HUES48 (cell line): ENCODE measurements around the gene GMNN.

ENCODE experiments used
- H3K27ac ChIP-seq: one replicate; pipeline ENCODE4 v1.7.0; 2013; ENCODE audit warnings: low read depth, low read length, inconsistent platforms
- H3K27me3 ChIP-seq: 2 replicates; pipeline ENCODE4 v1.6.1; 2013; ENCODE audit warnings: mild to moderate bottlenecking, low read length; ENCODE audit not compliant: control insufficient read depth, insufficient read depth
- H3K36me3 ChIP-seq: 2 replicates; pipeline ENCODE4 v1.6.1; 2013; ENCODE audit warnings: low read length; ENCODE audit not compliant: control insufficient read depth, insufficient read depth
- H3K4me1 ChIP-seq: 2 replicates; pipeline ENCODE4 v1.6.1; 2013; ENCODE audit warnings: mild to moderate bottlenecking, low read length; ENCODE audit not compliant: control insufficient read depth, insufficient read depth
- H3K4me3 ChIP-seq: 2 replicates; pipeline ENCODE4 v1.5.1; 2013; ENCODE audit warnings: mild to moderate bottlenecking, low read depth, low read length
- H3K9ac ChIP-seq: 2 replicates; pipeline ENCODE4 v1.6.1; 2013; ENCODE audit warnings: mild to moderate bottlenecking, low read depth, low read length, moderate library complexity
- H3K9me3 ChIP-seq: 2 replicates; pipeline ENCODE4 v1.6.1; 2013; ENCODE audit warnings: low read length; ENCODE audit not compliant: control insufficient read depth, insufficient read depth

Gene GMNN

DNA sequence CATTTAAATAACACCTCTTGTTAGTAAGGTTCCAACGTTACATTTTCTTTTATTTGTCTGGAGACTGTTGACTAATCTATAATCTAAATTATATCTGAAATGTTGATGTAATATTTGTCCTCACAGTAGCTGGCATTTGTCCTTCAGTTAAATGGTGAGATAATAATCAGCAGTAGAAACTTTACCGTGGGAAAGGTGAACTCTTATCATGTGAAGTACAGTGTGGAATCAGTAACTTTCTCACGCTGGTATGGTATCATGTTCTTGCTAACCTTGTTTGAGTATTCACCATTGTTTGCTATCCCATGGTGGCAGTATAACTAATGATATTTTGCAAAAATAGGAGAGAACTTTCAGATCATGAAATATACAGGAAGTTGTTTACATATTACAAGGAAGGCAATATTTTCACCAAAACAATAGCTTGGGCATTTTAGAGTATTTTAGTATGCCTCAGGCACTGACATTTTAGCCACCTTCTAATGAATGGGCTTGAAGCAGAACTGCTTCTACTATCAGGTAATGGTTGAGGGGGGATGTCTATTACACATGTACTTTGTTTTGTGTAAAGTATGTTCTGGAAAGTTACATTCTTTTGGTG, 4.8 kb downstream of the GMNN start:
- peaks cover 12% of the 10 kb centered on the region for H3K4me1 ChIP-seq
- no peak overlapping the region for H3K4me3 ChIP-seq
- H3K36me3 ChIP-seq, result peaks cover 82% of the 10 kb centered on the region
- no peaks in the 10 kb centered on the region for H3K27me3 ChIP-seq
- no peak overlapping the region for H3K9ac ChIP-seq
- no peaks in the 10 kb centered on the region for H3K9me3 ChIP-seq
- H3K27ac ChIP-seq, result no peak overlapping the region

DNA sequence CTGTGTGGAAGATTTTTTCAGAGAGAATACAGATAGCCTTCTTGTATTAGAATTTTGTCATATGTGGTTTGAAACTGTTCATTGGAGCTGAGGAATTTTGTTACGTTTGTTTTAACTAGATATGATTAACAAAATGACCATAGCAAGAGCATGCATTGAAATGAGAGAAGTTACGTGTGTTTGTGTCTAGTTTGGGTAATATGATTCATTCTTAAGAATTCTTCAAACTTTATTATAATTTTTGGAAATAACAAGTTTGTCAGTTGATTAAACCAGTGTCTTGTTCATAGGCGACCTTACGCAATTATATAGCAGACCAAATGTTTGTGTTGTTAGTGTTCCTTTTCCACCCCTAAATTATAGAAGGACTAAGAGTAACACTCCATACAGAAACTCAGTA, 5.5 kb downstream of the GMNN start:
- no peaks in the 10 kb centered on the region for H3K9me3 ChIP-seq
- H3K36me3 ChIP-seq, result peaks cover 89% of the 10 kb centered on the region
- no peak overlapping the region for H3K27ac ChIP-seq
- peaks cover 12% of the 10 kb centered on the region for H3K4me1 ChIP-seq
- no peak overlapping the region for H3K4me3 ChIP-seq
- H3K9ac ChIP-seq, result no peak overlapping the region
- no peaks in the 10 kb centered on the region for H3K27me3 ChIP-seq

DNA sequence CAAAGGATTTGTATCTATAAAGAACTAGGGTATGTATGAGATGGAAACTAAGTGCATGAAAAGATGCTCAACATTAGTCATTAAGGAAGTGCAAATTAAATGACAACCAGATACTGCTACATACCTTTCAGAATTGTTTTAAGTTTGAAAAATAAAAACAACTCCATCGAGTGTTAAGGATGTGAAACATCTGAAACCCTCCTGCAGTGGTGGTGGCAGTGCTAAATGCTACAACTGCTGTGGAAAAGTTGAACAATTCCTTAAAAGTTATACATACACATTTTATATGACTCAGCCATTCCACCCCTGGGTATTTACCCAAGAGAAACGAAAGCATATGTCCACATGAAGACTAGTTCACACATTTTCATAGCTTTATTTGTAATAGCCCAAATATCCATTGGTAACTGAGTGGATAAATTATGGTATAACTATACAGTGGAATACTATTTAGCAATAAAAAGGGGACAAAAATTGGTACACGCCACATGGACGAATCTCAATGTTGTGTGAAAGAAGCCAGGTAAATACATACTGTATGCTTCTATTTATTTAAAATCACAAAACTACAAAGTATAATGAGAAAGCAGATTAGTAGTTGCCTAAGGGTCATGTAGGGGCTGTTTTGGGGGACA, 13.4 kb downstream of the GMNN start:
- Histone ChIP-seq H3K4me1 (no peaks in the 10 kb centered on the region), H3K9me3 (no peaks in the 10 kb centered on the region), H3K36me3 (peaks cover 52% of the 10 kb centered on the region), H3K27me3 (no peaks in the 10 kb centered on the region), H3K4me3 (no peak overlapping the region), H3K9ac (no peak overlapping the region), H3K27ac (no peak overlapping the region)

DNA sequence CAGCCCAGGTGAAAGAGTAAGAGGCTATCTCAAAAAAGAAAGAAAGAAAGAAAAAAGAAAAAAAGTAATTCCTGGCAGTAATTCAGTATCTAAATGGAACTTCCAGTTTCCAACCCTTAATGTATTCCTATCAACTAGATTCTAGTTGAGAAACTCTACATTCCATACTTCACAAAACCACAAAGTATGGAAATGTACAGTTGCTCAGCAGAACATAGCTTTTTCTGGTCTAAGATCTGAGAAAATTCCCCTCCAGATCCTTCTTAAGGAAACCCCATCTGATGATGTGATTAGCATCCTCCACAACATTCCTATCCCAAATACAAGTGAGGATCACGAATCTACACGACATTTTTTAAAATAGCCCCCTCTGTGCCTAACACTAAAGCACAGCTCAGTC, 20.4 kb downstream of the GMNN start:
- Histone ChIP-seq H3K4me1 (peaks cover 5% of the 10 kb centered on the region; the same call in 1 of the 2 replicates), H3K36me3 (no peaks in the 10 kb centered on the region), H3K27me3 (no peaks in the 10 kb centered on the region), H3K9ac (no peak overlapping the region), H3K4me3 (no peak overlapping the region), H3K9me3 (no peaks in the 10 kb centered on the region), H3K27ac (no peak overlapping the region)

DNA sequence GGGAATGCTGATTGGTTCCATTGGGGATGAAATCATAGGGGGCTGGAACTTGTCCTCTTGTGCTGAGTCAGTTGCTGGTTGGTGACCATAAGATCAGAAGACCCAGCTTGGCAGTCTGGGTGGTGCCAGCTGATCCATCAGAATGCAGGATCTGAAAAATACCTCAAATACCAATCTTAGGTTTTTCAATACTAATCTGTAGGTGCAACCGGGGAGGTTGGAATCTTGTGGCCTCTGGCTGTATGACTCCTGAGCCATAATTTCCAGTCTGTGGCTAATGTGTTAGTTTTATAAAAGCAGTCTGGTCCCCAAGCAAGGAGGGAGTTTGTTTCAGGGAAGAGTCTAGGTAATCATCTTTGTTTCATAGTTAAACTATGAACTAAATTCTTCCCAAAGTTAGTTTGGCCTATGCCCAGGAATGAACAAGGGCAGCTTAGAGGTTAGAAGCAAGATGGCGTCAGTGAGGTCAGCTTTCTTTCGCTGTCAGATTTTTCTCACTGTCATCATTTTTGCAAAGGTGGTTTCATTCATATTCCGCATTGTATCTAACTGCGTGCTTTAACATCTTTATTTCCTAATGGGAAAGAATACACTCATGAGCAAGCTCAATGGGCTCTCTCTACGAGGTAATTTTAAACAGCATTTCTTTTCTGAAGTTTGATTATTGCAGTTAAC, 22.0 kb downstream of the GMNN start:
- Histone ChIP-seq H3K9me3 (no peaks in the 10 kb centered on the region), H3K4me3 (no peak overlapping the region), H3K36me3 (no peaks in the 10 kb centered on the region), H3K27ac (no peak overlapping the region), H3K9ac (no peak overlapping the region), H3K4me1 (peaks cover 5% of the 10 kb centered on the region; the same call in 1 of the 2 replicates), H3K27me3 (no peaks in the 10 kb centered on the region)

DNA sequence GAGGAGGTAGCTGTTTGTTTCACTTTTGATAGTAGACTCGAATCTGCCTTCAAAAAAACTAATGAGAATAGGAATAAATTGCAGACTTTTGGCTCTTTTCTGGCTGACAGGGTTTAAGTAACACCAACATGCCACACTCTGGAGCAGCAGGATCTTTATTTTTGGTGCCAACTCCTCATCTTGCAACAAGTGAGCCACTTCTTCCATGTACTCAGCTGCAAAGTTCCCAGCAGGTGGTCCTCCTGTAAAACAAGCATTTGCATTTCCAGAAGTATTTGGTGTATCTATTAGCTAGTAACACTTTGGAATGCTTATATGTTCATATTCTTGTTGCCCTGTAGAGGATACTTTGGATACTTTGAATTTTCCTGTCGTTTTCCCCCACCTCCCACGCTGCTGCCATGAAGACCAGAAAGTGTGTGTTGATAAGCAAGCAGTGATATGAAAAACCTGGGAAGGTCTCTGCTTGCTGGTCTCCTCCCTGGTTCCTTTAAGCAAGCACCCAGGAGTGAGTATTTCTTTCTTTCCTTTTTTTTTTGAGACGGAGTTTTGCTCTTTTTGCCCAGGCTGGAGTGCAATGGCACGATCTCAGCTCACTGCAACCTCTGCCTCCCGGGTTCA, 23.0 kb downstream of the GMNN start:
- H3K9ac ChIP-seq, result no peak overlapping the region
- no peaks in the 10 kb centered on the region for H3K9me3 ChIP-seq
- H3K4me1 ChIP-seq, result peaks cover 5% of the 10 kb centered on the region; the same call in 1 of the 2 replicates
- H3K36me3 ChIP-seq, result no peaks in the 10 kb centered on the region
- H3K27me3 ChIP-seq, result no peaks in the 10 kb centered on the region
- H3K27ac ChIP-seq, result no peak overlapping the region
- H3K4me3 ChIP-seq, result no peak overlapping the region

DNA sequence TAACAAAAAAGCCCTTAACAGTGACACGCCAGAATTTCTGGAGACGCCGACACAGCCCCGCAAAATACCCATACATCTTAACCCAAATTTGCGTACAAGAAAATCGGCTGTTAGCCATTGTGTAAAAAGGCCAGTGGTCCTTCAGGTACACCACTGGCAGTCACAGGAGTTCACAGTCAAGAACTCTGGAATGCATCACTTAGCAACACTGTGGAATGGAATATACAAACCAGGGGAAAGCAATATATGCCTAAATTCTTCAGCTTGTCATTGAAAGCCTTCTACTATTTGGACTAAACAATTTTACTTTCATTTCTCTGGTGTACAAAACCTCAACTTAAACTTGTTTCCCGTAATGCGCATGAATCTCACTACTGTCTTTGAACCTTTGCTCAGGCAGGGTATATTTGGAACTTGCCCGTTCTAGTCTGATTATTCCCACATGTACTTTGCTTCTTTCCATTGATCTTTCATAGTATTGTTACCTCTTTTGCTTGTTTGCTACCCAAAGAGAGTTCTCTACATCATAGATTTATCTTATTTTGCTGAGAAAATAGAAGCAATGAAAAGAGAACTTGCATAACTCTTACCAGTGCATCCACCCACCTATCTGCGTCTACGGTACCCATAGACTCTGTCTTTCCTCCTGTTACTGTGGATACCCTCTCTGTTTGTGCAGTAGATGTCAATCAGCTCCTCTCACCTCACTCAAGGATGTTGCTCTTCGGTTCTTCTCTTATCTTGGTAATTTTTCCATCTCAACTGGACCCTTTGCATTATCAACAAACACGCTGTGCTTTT, 24.2 kb downstream of the GMNN start, which contains the start of gene ARMH2:
TSS of gene ARMH2 (minus strand) at position 178 of the 801 bp plus-strand sequence. CDS start at position 118, 60 bp downstream.
- H3K4me3 ChIP-seq, result no peak within 1 kb of the TSS
- H3K4me1 ChIP-seq, result peaks cover 5% of the 10 kb centered on the region; the same call in 1 of the 2 replicates
- H3K9ac ChIP-seq, result no peak within 1 kb of the TSS
- no peaks in the 10 kb centered on the region for H3K36me3 ChIP-seq
- no peak within 1 kb of the TSS for H3K27ac ChIP-seq
- H3K27me3 ChIP-seq, result no peaks in the 10 kb centered on the region
- H3K9me3 ChIP-seq, result no peaks in the 10 kb centered on the region

DNA sequence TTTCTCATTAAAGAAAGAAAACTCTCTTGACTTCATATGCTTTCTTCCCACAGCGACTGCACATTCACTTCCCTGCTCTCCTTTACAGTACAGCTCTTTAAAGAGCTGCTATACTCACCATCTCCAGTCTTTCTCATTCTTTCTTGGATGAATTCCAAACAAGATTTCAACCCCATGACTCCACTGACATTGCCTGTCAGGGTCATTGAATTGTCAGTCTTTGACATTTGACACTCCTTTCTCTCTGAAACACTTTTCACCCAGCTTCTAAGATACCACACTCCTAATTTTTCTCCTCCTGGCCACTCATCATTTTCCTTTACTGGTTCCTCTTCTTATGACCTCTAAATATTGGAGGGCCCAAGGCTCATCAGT, 24.8 kb downstream of the GMNN start:
- Histone ChIP-seq H3K4me3 (no peak overlapping the region), H3K27ac (no peak overlapping the region), H3K36me3 (no peaks in the 10 kb centered on the region), H3K9me3 (no peaks in the 10 kb centered on the region), H3K9ac (no peak overlapping the region), H3K27me3 (no peaks in the 10 kb centered on the region), H3K4me1 (peaks cover 5% of the 10 kb centered on the region; the same call in 1 of the 2 replicates)

DNA sequence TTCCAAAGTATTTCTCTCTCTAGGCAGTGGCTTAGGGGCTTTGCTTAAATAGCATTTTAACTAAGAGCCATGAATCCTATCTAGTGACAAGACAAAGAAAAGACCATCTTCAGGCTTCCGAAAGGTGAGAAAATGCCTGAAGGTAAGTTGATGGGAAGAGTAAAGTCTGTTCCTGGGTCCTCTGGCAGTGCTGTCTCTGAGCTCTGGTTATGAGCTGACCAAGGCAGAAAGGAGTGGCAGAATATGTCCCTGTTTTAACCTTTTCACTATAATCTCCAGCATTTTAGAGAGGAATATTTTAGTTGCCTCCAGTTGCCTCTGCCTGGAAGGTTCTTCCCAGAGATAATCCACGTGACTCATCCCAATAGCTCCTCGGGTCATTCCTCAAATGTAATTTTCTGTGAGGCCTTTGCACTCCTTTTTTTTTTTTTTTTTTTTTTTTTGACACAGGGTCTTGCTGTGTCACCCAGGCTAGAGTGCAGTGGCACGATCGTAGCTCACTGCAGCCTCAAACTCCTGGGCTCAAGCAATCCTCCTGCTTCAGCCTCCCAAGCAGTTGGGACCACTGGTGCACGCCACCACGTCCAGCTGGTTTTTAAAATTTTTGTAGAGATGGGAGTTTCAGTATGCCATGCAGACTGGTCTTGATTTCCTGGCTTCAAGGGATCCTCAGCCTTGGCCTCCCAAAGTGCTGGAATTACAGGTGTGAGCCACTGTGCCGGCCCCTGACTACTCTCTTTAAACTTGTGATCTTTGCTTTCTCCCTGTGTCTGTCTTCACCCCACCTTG, 27.7 kb downstream of the GMNN start:
- Histone ChIP-seq H3K9ac (no peak overlapping the region), H3K9me3 (no peaks in the 10 kb centered on the region), H3K36me3 (no peaks in the 10 kb centered on the region), H3K27me3 (no peaks in the 10 kb centered on the region), H3K4me3 (no peak overlapping the region), H3K27ac (peak overlapping the region; percentile 25), H3K4me1 (peaks cover 2% of the 10 kb centered on the region; the same call in 1 of the 2 replicates)

DNA sequence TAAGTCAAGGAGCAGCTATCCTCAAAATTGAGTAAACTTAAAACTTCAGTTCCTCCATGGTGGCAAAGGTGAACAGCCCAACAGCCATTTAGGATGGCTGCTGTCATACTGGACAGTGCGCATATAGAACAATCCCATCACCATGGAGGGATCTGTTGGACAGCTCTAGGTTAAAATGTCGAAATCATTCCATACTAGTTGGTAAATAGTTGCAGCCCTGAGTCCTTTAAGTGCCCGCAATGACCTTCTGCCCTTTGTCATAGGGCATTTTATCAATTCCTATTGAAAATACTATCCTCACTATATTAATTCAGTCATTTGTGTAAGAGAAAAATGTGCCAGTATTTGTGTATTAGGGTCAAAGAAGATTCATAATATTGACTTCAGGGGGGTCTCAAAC, 32.8 kb downstream of the GMNN start:
- Histone ChIP-seq H3K9ac (no peak overlapping the region), H3K27ac (no peak overlapping the region), H3K27me3 (no peaks in the 10 kb centered on the region), H3K4me1 (no peaks in the 10 kb centered on the region), H3K36me3 (no peaks in the 10 kb centered on the region), H3K4me3 (no peak overlapping the region), H3K9me3 (no peaks in the 10 kb centered on the region)
